HG03196 (cell line): ENCODE data around the gene DNAJA4.

Experiments
- ATAC-seq: cut with Tn5 transposase; IDR thresholded peaks from one replicate; pipeline ENCODE4 v1.9.1; 2021; ENCODE audit not compliant: unreplicated experiment

Gene DNAJA4

DNA sequence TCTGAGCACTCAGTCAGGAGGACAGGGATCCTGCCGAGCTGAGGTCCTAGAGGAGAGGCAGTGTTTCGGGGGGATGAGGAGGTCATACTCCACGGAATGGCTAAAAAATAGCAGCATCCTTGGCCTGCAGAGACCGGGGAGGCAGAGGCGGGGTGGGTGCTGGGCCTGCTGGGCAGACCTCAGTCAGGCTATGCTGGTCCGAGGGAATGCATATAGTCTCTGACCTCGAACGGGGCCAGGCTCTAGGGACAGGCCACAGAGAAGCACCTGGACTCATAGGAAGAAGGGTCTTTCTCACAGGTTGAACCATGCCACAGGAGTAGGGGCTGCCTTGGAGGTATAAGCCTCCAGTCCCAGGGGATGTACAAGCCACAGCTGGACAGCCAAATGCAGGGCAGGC is 49.0 kb downstream of the DNAJA4 start:
- ATAC-seq, result no peak

DNA sequence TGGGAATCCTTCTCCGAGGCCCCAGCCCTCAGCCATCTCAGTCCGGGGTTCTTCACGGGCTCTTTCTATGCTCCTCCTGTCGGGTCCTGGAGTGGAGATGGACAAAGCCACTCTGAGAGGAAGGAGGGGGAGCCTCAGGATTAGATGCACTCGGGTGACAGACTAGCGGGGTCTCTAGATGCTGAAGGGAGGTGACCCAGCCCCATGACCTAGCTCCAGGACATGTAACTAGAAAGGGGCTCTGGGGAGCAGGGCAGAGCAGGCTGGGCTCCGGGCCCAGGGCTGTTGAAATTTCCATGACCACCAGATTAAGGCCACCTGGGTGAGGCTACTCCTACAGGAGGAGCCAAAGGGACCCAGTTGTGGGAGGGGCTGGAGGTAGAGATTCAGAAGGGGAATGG is 49.8 kb downstream of the DNAJA4 start:
- ATAC-seq, result no peak

DNA sequence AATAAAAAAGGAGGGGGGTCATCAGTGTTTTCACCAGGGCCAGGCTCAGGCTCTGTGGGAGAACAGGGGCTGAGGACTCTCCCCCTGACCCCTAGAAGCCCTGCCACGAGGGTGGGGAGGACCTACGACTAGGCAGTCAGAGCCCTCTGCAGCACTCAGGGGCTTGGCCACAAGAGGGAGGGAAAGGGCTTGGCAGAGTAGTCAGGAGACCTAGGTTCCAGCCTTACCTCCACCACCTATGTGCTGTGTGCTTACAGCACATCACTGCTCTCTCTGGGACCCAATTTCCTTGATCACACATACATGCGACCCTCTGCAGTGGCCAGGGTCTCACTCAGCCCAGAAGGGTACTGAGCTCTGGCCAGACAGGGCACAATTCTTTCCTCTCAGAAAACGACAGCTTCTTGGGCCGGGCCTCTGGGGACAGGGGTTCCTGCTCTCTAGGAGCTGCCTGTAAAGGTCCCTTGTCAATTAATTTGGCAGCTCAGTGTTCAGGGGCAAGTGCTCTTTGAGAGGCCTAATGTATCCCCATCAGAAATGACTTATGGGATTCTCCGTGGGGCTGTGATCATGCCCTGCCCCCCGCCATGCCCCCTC is 51.4 kb downstream of the DNAJA4 start:
- ATAC-seq, result no peak

DNA sequence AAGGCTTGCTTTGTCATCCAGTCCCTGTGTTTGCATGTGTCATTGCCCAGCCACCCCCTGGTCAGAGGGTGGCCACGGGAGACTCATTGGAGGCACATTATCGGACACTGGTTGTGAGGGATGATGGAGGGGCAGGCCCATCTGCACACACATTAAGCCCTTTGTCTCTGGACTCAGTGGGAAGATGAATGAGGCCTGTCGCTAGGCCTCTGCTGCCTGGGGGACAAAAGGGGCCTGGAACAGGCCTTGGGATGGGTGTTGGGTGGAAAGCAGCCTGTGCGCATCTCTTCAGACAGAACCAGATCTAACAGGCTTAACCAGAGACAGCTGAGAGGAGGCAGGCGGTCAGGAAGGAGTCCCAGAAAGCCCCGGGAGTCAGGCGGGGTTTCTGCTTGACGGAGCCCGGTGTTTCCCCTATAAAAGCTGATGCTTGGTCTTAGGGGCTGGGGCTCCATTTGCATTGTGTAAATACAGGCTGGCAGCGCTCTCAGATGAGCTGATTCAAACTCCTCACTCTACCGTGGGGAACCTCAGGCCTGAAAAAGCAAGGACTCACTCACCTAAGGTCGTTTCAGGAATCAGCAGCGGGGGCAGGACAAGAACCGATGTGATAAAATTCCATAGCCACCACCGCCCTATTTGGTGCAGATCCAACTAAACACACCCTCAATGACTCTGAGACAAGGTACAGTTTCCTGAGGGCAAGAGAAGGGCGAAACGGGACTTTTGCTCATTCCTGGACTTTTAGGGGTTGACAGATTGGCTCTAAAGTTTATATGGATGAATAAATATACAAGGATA is 52.1 kb downstream of the DNAJA4 start:
- no peak for ATAC-seq

DNA sequence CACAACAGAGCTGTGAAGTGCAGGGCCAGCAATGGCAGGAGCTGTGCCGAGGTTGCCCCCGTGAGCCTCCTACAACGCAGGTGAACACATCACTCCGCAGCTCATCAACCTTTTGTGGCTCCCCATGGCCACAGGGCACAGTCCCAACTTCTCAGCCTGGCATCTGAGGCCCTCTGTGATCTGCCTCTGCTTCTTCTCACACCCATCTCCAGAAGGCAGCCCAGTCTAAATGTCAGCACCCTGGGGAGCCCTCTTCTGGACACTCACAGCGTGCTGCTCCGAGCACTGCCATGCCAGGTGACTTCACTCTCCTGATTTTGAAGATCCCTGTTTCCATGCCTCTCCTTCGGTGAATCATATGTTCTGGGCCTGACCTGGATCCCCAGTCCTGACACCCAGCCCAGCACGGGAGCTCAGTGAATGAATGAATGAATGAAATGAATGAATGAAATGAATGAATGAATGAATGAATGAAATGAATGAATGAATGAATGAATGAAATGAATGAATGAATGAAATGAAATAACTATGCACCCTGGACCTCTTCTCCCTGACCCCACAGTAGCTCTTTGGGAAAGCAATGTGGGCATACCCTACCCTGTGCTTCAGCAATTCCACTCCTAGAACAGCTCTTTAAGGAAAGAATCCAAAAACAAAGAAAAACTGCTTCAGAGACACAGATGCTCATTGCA is 52.9 kb downstream of the DNAJA4 start:
- ATAC-seq, result no peak

DNA sequence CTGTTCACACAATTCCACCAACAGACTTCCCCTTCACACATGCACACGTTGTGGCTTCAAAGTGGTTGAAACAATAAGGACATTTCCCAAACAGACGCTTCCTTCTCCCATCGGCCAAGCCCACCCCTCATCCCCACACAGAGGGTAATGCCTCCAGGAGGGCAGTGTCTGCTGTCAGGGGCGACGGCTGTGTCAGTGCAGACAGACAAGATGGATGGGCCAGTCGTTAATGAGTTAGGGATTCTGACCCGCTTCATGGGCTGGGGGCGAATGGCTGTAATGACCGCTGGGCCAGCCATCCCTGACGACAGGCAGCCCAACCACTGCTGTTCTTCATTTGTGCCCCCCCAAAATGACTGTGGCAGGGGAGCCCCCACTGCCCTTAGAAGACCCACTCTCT is 55.2 kb downstream of the DNAJA4 start:
- ATAC-seq, result no peak

DNA sequence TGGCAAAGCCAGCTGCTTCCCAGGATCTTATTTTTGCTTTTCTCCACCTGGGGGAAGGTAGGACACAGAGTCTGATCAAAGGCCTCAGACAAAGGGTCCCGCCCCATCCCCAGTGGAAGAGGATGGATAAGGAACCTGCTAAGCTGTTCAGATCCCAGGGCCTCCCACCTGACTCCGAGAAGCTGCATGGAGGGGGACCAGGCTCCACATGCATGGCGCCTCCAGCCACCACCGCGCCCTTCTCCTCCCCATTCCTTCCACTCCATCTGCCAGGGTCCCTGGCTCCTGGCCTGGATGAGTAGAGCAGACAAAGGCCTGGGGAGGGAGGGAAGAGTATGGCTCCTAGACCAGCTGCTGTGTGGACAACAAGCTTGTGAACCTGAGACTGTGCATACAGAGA is 55.8 kb downstream of the DNAJA4 start:
- no peak for ATAC-seq

DNA sequence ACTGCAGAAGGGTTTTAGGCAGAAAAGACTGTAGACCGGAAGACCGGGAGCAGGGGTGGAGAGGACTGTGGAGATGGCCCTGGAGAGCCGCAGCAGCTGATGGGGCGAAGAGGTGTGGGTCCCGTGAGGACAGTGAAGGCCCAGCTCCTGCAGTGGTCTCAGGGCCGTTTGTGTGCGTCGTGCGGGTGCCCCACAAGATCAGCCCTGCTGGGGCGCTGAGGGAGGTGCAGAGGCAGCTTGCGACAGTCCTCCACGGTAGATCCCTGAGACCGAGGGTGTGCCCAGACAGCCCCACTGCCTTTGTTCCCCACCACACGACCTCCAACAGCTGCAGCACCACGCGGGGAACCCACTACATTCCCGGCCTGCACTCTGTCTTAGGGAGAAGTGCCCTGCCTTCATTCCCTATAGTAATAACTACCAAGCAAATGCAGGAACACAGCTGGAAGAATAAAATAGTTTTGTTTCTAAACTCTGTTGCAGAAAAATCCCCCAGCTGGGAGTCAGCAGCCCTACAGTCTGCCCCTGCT is 56.7 kb downstream of the DNAJA4 start:
- ATAC-seq, result no peak

DNA sequence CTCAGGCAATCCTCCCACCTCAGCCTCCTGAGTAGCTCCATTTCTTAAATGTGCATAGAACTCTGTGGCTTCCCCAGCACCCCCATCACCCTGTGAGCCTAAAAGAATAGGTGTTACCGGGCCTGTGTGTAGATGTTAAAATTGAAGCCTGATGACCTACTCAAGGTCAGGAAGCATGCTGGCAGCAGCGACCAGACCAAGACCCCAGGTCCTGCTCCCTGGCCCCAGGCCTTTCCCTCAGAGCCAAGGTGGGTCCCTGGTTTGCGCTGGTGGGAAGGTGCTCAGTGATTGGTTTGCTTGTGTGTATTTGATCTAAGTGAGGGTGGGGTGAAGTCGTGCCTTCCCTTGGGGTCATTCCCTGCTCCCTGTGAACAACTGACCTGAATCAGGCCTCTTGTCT is 57.4 kb downstream of the DNAJA4 start:
- no peak for ATAC-seq

DNA sequence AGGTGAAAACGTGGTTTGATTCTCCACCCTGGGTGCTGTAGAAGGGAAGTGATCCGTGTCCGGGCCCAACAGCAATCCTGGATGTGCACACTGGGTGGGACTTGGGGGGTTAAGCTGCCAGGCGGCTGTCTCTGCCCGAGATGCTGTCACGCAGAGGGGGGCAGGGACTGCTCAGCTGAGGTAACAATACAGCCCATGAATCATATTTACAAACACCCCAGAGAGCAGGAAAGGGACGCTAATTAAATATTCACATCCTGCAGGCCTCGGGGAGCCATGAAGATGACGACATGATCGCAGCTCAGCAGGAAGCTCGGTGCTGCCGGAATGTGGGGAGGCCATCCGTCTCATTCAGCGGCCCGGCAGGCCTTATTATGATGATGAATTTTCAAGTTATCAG is 57.9 kb downstream of the DNAJA4 start:
- ATAC-seq, result no peak

DNA sequence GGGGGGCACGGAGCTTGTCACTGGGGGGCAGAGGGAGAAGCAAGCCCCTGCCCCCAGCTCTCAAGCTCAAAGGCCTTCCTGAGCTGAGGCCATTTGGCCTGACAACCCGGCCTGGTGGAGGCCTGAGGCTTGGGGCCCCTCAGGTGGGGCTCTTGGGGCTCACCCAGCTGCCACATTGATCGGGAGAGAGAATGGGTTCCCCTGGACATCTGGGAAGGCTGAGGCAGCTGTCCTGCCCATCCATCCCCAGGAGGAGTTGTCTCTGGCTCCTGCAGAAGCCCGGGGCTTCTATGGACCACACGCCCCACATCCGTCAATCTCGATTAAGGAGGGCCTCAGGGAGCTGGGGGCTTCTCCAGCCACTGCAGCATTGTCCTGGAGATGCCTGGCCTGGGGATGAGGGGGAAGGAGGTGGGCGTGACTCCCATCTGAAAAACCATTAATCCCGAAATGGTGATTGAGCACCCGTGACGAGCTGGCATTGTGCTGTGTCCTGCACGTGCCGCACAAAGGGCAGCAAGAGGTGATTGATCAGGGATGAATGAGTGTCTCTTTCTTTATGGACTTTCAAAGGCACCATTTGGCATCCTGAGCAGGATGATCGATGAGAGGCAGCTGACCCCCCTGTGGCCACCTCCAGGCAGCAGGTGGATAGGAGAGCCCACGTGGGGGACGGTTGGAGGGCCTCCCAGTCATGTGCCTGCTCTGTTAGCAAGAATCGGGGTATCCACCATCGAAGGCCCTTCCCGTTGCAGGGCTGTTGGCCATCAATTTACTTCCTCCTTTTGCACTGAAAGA is 58.6 kb downstream of the DNAJA4 start:
- no peak for ATAC-seq

DNA sequence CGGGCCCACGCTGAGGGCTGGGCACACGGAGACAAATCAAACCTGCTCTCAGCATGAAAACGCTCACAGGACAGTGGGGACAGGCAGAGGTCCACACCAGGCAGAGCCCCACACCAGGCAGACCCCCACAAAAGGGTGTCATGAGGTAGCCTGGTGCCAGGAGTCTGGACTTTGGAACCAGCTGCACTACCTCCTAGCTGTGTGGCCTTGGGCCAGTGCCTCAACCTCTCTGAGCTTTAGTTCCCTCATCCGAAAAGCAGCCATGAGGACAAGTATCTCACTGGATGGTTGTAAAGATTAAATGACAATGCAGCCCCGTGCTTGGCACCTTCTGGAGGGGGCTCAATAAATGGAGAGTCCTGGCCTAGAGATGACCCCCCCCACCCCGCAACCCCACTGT is 59.3 kb downstream of the DNAJA4 start:
- ATAC-seq, result no peak

DNA sequence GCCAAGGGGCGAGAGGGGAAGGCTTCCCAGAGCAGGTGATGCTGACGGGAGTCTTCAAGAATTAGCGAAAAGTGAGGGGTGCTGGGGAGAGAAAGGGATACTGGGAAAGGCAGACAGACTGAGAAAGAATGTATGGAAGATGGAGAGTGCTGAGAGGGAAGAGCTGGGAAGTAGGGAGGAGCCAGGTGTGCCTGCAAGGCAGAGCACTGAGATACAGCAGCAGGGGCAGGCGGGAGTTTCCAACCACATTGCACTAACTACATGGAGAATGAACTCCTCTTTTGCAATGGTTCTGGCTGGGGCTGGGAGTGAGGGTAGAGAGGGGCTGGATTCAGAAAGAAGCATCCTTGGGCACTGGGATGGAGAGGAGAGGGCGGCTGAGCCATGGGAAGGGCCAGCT is 59.8 kb downstream of the DNAJA4 start:
- ATAC-seq, result no peak

DNA sequence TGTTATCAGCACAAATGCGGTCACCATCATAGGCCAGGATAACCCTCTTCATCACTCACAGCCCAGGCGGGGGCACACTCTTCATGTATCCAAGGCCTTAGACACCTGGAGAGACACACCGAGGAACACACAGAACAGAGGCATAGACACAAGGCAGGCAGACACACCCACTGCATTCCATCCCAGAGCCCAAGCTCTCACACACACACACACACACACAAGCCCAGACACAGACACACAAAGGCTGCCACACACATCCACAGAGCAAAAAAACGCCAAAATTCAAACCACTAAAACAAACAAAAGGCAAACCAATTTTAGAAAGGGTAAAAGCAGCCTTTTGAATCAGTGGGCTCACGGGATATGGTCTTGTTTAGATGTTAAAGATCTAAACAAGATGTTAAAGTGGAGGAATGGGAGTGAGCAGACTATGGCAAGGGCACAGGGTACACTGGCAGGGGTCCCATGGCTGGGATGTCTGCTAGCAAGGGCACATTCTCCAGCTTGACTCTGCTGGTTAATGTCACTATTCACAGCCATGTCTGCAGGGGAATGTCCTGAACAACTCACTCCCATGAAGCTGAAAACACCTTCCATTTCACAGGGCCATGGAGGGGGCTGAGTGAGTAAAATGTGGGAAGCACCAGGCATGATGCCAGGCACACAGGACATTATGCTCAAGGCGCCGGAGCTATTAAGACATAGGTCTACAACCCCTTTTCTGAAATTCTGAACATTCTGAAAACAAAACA is 60.9 kb downstream of the DNAJA4 start:
- no peak for ATAC-seq

DNA sequence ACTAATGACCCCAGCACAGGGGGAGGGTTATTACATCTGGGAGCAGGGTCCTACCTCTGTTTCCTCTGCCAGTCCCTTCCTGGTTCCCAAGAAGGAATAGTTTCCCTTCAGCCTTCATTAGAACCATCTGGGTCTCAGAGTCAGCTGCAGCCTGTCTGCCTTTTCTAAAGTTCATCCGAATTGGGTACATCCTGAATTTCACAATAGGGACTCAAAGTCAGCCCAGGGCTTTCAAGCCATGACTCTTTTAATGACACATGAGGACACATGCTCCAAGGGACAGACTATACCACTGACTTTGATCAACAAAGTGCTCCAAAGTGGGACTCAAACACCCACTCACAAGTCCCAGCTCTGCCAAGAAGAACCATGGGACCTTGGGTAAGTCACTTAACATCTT is 63.1 kb downstream of the DNAJA4 start:
- no peak for ATAC-seq

DNA sequence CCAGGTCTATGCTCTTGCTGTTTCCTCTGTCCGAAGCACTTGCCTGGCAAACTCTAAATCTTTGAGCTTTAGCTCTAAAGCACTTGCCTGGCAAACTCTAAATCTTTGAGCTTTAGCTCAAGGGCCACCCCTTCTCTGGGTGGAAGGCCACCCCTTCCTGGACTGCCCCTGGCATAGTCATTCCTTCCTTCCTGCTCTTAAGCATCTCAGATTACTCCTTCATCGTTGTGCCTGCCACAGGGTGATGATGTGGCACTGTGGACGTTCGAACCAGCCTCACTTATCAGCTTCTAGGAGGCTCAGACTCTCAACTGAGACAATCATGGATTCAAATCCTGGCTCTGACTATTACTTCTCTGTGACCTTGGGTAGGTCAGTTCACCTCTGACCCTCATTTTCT is 65.3 kb downstream of the DNAJA4 start:
- ATAC-seq, result no peak
